A549 (cell line): ENCODE results near the gene ACKR2. TPM values are rescaled to one million over a fixed set of nuclear protein-coding genes. Genes with fewer than 3 reads are reported as not detected.

Experiments used
- ATAC-seq, 2 experiments: fragments of 200-7000 bp in 1 of 2; fragments of >200 bp in 1 of 2; cut with Nextera tagmentation in 1 of 2; cut with Tn5 transposase in 1 of 2; 3 replicates each; pipeline versions ENCODE4 v1.8.0 to v1.9.1; 2018 to 2020; ENCODE audit warnings: mild to moderate bottlenecking in 1 of 2, moderate library complexity in 1 of 2
- CTCF ChIA-PET: fragments of 300-600 bp; sonication (Branson Sonifier 250); formaldehyde crosslinking; extraction: SDS; loops from one replicate; lab custom pipeline; 2021; ENCODE audit warnings: antibody characterized with exemption, inconsistent platforms; lab: Yijun Ruan, JAX
- POLR2A ChIA-PET: fragments of 350-600 bp; formaldehyde crosslinking; extraction: SDS; loops from one replicate; lab custom pipeline; 2021; ENCODE audit warnings: antibody characterized with exemption, inconsistent platforms; lab: Yijun Ruan, JAX
- DNase-seq, 2 experiments: peaks; one replicate each; pipeline versions ENCODE4 v3.0.0 to v3.0.0-alpha.2; 2011 to 2016; ENCODE audit warnings: low read depth in 1 of 2, low spot score in 1 of 2
- FAIRE-seq: peaks from 2 replicates; lab custom pipeline; 2011; peaks lifted over from hg19 to GRCh38; lab: Jason Lieb, UNC
- H3K27ac ChIP-seq, 2 experiments: fragments of >200 bp; sonication (Bioruptor Twin); formaldehyde crosslinking; 3 replicates each; pipeline ENCODE4 v1.5.1; 2016 to 2017
- H3K4me1 ChIP-seq: fragments of >200 bp; sonication (Bioruptor Twin); formaldehyde crosslinking; 3 replicates; pipeline ENCODE4 v1.6.1; 2016
- H3K4me2 ChIP-seq: fragments of >200 bp; sonication (Bioruptor Twin); formaldehyde crosslinking; 3 replicates; pipeline ENCODE4 v1.6.1; 2016
- H3K4me3 ChIP-seq: fragments of >200 bp; sonication (Bioruptor Twin); formaldehyde crosslinking; 3 replicates; pipeline ENCODE4 v1.5.1; 2016
- H3K9me3 ChIP-seq: fragments of >200 bp; sonication (Bioruptor Twin); formaldehyde crosslinking; 3 replicates; pipeline ENCODE4 v1.6.1; 2016
- BCL3 ChIP-seq: fragments of >200 bp; sonication (Bioruptor Twin); formaldehyde crosslinking; IDR thresholded peaks from 3 replicates; pipeline ENCODE4 v1.6.1; 2016
- BHLHE40 ChIP-seq: IDR thresholded peaks from 2 replicates; pipeline ENCODE4 v1.6.1; 2012; ENCODE audit warnings: low read depth, low read length, inconsistent platforms
- CEBPB ChIP-seq, 2 experiments: fragments of >200 bp in 1 of 2; sonication (Bioruptor Twin) in 1 of 2; formaldehyde crosslinking in 1 of 2; IDR thresholded peaks; 2 replicates each; pipeline ENCODE4 v1.6.1; 2012 to 2016
- CHD2 ChIP-seq: fragments of 150-350 bp; IDR thresholded peaks from 2 replicates; pipeline ENCODE4 v1.6.1; 2014; ENCODE audit warnings: low read length; ENCODE audit not compliant: partially characterized antibody
- EP300 ChIP-seq, 2 experiments: fragments of >200 bp; sonication (Bioruptor Twin); formaldehyde crosslinking; IDR thresholded peaks; 2 replicates in 1 of 2; 3 replicates in 1 of 2; pipeline ENCODE4 v1.6.1; 2016 to 2017
- FOSB ChIP-seq: fragments of 250-450 bp; sonication (Bioruptor Pico); IDR thresholded peaks from 2 replicates; pipeline ENCODE4 v1.5.0; 2020; ENCODE audit warnings: mild to moderate bottlenecking, moderate library complexity
- HDAC2 ChIP-seq: fragments of 200-600 bp; sonication (generic); IDR thresholded peaks from 2 replicates; pipeline ENCODE4 v1.6.1; 2016
- HES2 ChIP-seq: fragments of >200 bp; sonication (Bioruptor Twin); formaldehyde crosslinking; IDR thresholded peaks from 2 replicates; pipeline ENCODE4 v1.6.1; 2016
- HOXA7 ChIP-seq: fragments of 250-450 bp; sonication (Bioruptor Pico); IDR thresholded peaks from 2 replicates; pipeline ENCODE4 v1.5.0; 2020; ENCODE audit warnings: mild to moderate bottlenecking, moderate library complexity
- HOXB5 ChIP-seq: fragments of 250-450 bp; sonication (Bioruptor Pico); IDR thresholded peaks from 2 replicates; pipeline ENCODE4 v1.5.0; 2020; ENCODE audit warnings: mild to moderate bottlenecking, moderate library complexity
- JUN ChIP-seq, 2 experiments: fragments of >200 bp; sonication (Bioruptor Twin); formaldehyde crosslinking; IDR thresholded peaks; 2 replicates in 1 of 2; 3 replicates in 1 of 2; pipeline ENCODE4 v1.6.1; 2016 to 2017
- JUNB ChIP-seq: fragments of >200 bp; sonication (Bioruptor Twin); formaldehyde crosslinking; IDR thresholded peaks from 2 replicates; pipeline ENCODE4 v1.6.1; 2016
- KDM1A ChIP-seq: fragments of 200-600 bp; sonication (generic); IDR thresholded peaks from 2 replicates; pipeline ENCODE4 v1.6.1; 2016; ENCODE audit warnings: low read depth, mild to moderate bottlenecking
- KDM5A ChIP-seq: fragments of 200-600 bp; sonication (generic); IDR thresholded peaks from 2 replicates; pipeline ENCODE4 v1.6.1; 2016; ENCODE audit warnings: antibody characterized with exemption, mild to moderate bottlenecking
- MAFK ChIP-seq: fragments of 450-650 bp; IDR thresholded peaks from 2 replicates; pipeline ENCODE4 v1.6.1; 2014; ENCODE audit not compliant: partially characterized antibody
- MYC ChIP-seq: IDR thresholded peaks from 2 replicates; pipeline ENCODE4 v1.6.1; 2012; ENCODE audit warnings: mild to moderate bottlenecking, inconsistent platforms, low read length, improper control_type of control experiment, borderline replicate concordance
- NFE2L2 ChIP-seq: fragments of 150-350 bp; conservative IDR thresholded peaks from 2 replicates; pipeline ENCODE4 v1.6.1; 2014; ENCODE audit warnings: low read length
- NR3C1 ChIP-seq: fragments of >200 bp; sonication (Bioruptor Twin); formaldehyde crosslinking; IDR thresholded peaks from 3 replicates; pipeline ENCODE4 v1.6.1; 2017
- PHF8 ChIP-seq: fragments of 200-600 bp; sonication (generic); IDR thresholded peaks from 2 replicates; pipeline ENCODE4 v1.6.1; 2016; ENCODE audit warnings: low read depth, mild to moderate bottlenecking, antibody characterized with exemption, moderate library complexity, borderline replicate concordance
- POLR2AphosphoS2 ChIP-seq: conservative IDR thresholded peaks from 2 replicates; pipeline ENCODE4 v1.6.1; 2012; ENCODE audit warnings: low read length, improper control_type of control experiment, inconsistent platforms
- RCOR1 ChIP-seq: fragments of 150-350 bp; IDR thresholded peaks from 2 replicates; pipeline ENCODE4 v1.6.1; 2014; ENCODE audit warnings: antibody characterized with exemption, low read length, low read depth
- REST ChIP-seq: fragments of 200-600 bp; sonication (generic); IDR thresholded peaks from 2 replicates; pipeline ENCODE4 v1.6.1; 2016; ENCODE audit warnings: antibody characterized with exemption, mild to moderate bottlenecking, moderate library complexity
- RFX5 ChIP-seq: fragments of 450-650 bp; IDR thresholded peaks from 2 replicates; pipeline ENCODE4 v1.7.1; 2014; ENCODE audit warnings: antibody characterized with exemption, mild to moderate bottlenecking, moderate library complexity
- SMC3 ChIP-seq: fragments of >200 bp; sonication (Bioruptor Twin); formaldehyde crosslinking; IDR thresholded peaks from 3 replicates; pipeline ENCODE4 v1.6.1; 2018; ENCODE audit warnings: inconsistent platforms
- TFCP2L1 ChIP-seq: fragments of 250-450 bp; sonication (Bioruptor Pico); IDR thresholded peaks from 2 replicates; pipeline ENCODE4 v1.5.0; 2021; ENCODE audit warnings: mild to moderate bottlenecking
- TP53 ChIP-seq: fragments of 250-450 bp; sonication (Bioruptor Pico); IDR thresholded peaks from 2 replicates; pipeline ENCODE4 v1.5.0; 2021; ENCODE audit warnings: mild to moderate bottlenecking, moderate library complexity
- USF2 ChIP-seq: fragments of 450-650 bp; IDR thresholded peaks from 2 replicates; pipeline ENCODE4 v1.6.1; 2014; ENCODE audit warnings: antibody characterized with exemption
- ZC3H11A ChIP-seq: fragments of 450-650 bp; IDR thresholded peaks from 2 replicates; pipeline ENCODE4 v1.6.1; 2014; ENCODE audit warnings: antibody characterized with exemption, mild to moderate bottlenecking
- ZSCAN20 ChIP-seq: fragments of 250-450 bp; sonication (Bioruptor Pico); IDR thresholded peaks from 2 replicates; pipeline ENCODE4 v1.8.0; 2022; ENCODE audit warnings: mild to moderate bottlenecking, moderate library complexity
- WGBS: methylation state at CpG from one replicate; pipeline ENCODE4 v1.1.6; 2017; ENCODE audit errors: missing lambda C conversion rate; 5-methylcytosine and 5-hydroxymethylcytosine counted together
- polyA plus RNA-seq, 4 experiments: library from polyadenylated mRNA; depleted of rRNA in 3 of 4; stranded (reverse); fragments of >200 nt; fragmentation: RNase III in 1 of 4; extraction: RNeasy Plus Mini Kit Qiagen cat#74134 plus additional on column Dnase treatment in 1 of 4; gene quantifications; 2 replicates in 3 of 4; 3 replicates in 1 of 4; pipeline ENCODE4 v1.2.3, GENCODE V29; 2011 to 2017
- TF ChIP-seq, protein P1 (sequence below): IDR thresholded peaks from 2 replicates; pipeline ENCODE4 v1.6.1; 2012

Gene ACKR2
- polyA plus RNA-seq, 2 of the 4 experiments (the other 2 are of a cell fraction), result 0.06 TPM; not detected in 1

GRCh38 chr3:42823351-42823750, 14.1 kb downstream of the ACKR2 start:
- WGBS, result 40% methylated on average over 2 of the region's 2 CpGs
- Histone ChIP-seq H3K4me2 (peak overlapping the region; percentile 39; the same call in 2 of the 3 replicates), H3K4me1 (peaks cover 8% of the 10 kb centered on the region; the same call in 1 of the 3 replicates), H3K27ac (peak overlapping the region; percentile 44 to 59; a peak in 4 of 6 replicates), H3K9me3 (no peaks in the 10 kb centered on the region), H3K4me3 (no peak overlapping the region)
- DNase-seq (peak in 1 of 2 experiments; percentile 29), FAIRE-seq (no peak), ATAC-seq (no peak; a peak in 2 of 6 replicates)
- TF ChIP-seq BHLHE40 (no peak), EP300 (IDR thresholded peaks at IDR 0.05) (no peak), HDAC2 (no peak), TFCP2L1 (CRISPR knock-in tag) (no peak), MYC (no peak), KDM1A (no peak), POLR2AphosphoS2 (no peak), USF2 (no peak), NR3C1 (no peak), ZSCAN20 (CRISPR knock-in tag) (no peak), NFE2L2 (no peak), CHD2 (no peak), MAFK (no peak), HOXB5 (CRISPR knock-in tag) (no peak), CEBPB (IDR thresholded peaks at IDR 0.05) (no peak), ZC3H11A (no peak), HES2 (no peak)
- POLR2A ChIA-PET, result no interaction called here
- CTCF ChIA-PET, result no interaction called here

- H3K4me1 ChIP-seq, result peaks cover 11% of the 10 kb centered on the region; the same call in 1 of the 3 replicates
- no peak for TF ChIP-seq JUN (IDR thresholded peaks at IDR 0.05)
- no peak for TF ChIP-seq BCL3
- no peak for TF ChIP-seq JUNB
- no peak for TF ChIP-seq REST
- TF ChIP-seq ZSCAN20 (CRISPR knock-in tag), result no peak
- no peak for TF ChIP-seq HDAC2
- no peak for TF ChIP-seq FOSB (CRISPR knock-in tag)
- TF ChIP-seq KDM5A, result no peak
- no peak for TF ChIP-seq RFX5
- TF ChIP-seq NFE2L2, result no peak
- no peak for TF ChIP-seq NR3C1
- TF ChIP-seq, protein P1, sequence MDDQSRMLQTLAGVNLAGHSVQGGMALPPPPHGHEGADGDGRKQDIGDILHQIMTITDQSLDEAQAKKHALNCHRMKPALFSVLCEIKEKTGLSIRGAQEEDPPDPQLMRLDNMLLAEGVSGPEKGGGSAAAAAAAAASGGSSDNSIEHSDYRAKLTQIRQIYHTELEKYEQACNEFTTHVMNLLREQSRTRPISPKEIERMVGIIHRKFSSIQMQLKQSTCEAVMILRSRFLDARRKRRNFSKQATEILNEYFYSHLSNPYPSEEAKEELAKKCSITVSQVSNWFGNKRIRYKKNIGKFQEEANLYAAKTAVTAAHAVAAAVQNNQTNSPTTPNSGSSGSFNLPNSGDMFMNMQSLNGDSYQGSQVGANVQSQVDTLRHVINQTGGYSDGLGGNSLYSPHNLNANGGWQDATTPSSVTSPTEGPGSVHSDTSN, result no peak
- no peak for TF ChIP-seq PHF8
- TF ChIP-seq HOXA7 (CRISPR knock-in tag), result no peak
- TF ChIP-seq ZC3H11A, result no peak
- TF ChIP-seq POLR2AphosphoS2, result no peak
- no peak for TF ChIP-seq RCOR1
- no peak for TF ChIP-seq TP53 (CRISPR knock-in tag)
- TF ChIP-seq SMC3, result no peak
- ChIA-PET CTCF (interaction anchor here (1.0 kb wide), 1 partner anchor 14 kb away, joined by 4 read pairs; no protein-coding TSS in a partner anchor), POLR2A (no interaction called here)
- DNase-seq, result no peak
- H3K4me3 ChIP-seq, result no peak overlapping the region
- FAIRE-seq, result no peak
- H3K27ac ChIP-seq, result no peak overlapping the region
- no peak for ATAC-seq
- no peak overlapping the region for H3K4me2 ChIP-seq
- no peaks in the 10 kb centered on the region for H3K9me3 ChIP-seq
Measured at GRCh38 chr3:42826141-42826540, 16.9 kb downstream of the ACKR2 start.
